NOMO-1 treated with dmso at 0.1 percent for 144 hours (cell line): Measurements from ENCODE around the gene TACC2.
"Not testable (repeated sequence)": the region's sequence is repeated elsewhere in the genome, so short reads cannot be mapped to it uniquely, and the experiment has no call there.

Experiments
- DNase-seq: peaks from one replicate; lab custom pipeline; 2025; ENCODE audit not compliant: unreplicated experiment; lab: John Stamatoyannopoulos, UW

TACC2 gene

GRCh38 chr10:122021828-122022227 lies 32.9 kb downstream of the TACC2 start:
- DNase-seq = no peak

- no peak for DNase-seq
Measured at GRCh38 chr10:122022276-122022675, 33.3 kb downstream of the TACC2 start.

- DNase-seq = not testable (repeated sequence)
Measured at GRCh38 chr10:122023257-122023656, 34.3 kb downstream of the TACC2 start.

GRCh38 chr10:122029499-122030199 lies 40.7 kb downstream of the TACC2 start:
- DNase-seq = no peak

DNA sequence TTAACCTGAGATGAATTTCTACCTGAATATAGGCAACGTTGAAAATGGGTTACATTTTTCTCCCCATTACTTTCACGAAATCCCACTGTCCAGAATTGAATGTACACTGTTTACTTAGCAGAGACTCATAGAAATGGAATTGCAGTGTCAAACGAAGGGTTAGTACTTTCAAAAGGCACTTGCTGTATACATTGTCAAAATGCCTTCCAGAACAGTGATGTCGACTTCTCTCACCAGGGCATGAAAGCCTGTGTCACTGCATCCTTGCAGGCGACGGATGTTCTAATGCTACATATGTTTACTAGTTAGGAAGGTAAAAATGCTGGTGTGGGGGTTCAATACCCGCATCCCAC lies 41.2 kb downstream of the TACC2 start:
- DNase-seq = no peak

- peak; percentile 65 for DNase-seq
Measured at GRCh38 chr10:122033224-122033926, 44.4 kb downstream of the TACC2 start.

GRCh38 chr10:122034149-122034756 lies 45.3 kb downstream of the TACC2 start:
- DNase-seq = no peak

DNA sequence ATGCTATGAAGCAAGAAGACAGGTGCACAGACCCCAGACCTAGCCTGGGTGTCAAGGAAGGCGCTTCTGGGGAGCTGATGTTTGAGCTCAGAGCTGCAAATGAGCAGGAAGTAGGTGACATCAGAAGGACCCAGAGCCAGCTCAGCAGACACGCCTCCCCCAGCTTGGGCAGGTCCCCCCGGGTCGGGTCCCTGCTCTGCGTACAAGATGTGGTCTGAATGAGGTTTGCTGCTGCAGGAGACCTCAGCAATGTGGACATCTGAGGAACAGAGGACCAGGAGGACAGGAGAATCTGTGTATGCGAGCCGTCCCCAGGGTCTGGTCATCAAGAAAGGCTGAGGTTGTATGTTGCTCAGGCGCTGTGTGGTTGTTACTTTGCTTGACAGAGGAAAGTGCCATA lies 51.8 kb downstream of the TACC2 start:
- no peak for DNase-seq

DNA sequence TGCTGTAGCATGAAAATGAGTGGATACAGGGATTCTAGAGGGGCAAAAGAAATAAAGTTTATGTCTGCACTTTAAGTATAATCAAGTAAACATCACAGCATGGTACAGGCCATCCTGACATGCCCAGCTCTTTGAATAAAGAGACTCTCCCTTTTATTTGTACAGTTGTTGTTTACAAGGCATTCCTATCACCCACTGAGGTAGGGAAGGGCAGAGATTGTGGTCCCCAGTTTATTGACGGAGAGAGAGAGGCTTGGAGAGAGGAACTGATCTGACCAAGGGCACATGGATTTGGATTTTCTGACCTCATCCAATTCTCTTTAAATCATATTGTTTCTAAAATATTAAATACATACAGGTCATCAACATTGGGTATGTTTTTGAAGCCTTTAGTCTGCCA lies 53.9 kb downstream of the TACC2 start:
- no peak for DNase-seq

DNA sequence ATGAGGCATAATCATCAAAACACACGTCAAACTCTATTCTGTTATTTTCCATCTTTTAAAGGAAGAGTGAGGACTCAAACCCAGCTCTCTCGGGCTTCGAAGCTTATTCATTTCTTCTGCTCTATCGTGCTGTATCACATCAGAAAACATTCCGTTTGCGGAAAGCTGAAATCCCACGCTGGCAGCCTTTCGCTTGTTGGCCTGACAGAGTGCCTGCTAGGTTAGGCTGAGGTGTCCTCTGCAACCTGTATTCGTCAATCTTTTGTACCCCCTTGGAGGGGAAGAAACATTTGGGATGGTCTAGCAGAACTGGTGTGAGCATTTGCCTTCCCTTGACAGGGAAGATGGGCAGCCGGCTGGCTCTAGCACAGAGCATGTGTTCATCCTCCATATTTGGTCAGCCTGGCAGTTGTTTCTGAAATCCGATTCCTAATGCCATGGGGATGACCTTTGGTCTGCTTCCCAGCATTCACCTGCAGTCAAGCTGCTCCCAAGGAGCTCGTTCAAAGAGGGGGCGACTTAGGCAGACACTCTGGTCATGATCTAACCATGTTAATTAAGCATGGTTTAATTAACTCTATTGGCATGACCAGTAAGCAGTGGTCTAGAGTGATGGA lies 55.2 kb downstream of the TACC2 start:
- no peak for DNase-seq

DNA sequence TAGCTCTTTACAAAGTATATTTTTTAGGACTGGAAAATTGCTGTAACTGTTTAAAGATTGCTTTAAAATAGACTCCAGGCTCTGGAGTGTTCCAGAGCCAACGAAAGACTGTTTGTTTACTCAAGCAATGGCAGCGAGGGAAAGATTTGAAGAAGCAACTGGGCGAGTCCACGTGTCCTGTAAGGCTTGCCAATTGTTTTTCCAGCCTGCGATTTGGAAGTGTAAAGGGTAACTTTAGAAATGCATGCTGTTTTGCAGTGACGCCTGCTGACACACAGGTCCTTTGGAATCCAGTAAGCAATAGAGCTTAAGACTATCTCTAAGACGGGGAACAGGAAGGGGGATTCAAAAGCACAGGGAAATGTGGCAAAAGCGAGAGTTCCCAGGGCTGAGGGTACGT lies 55.8 kb downstream of the TACC2 start:
- DNase-seq = no peak

DNA sequence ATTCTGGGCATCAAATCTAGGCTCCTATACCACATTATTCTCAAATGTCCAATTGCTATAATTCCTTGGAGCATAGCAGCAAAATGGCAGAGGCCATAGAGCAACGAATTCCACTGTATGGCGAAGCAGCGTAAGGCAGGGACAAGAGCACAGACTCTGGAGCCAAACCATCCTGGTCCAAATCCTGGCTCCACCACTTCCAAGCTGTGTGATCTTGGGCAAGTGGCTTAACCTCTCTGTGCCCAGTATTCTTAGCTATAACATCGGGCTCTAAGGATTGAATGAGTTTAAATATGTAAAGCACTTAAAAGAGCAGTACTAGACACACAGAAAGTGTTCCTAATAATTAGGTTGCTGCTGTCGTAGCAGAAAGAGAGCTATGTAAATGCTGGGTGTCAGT lies 56.2 kb downstream of the TACC2 start:
- no peak for DNase-seq

- DNase-seq = no peak
Measured at GRCh38 chr10:122047560-122047959, 58.6 kb downstream of the TACC2 start.

DNA sequence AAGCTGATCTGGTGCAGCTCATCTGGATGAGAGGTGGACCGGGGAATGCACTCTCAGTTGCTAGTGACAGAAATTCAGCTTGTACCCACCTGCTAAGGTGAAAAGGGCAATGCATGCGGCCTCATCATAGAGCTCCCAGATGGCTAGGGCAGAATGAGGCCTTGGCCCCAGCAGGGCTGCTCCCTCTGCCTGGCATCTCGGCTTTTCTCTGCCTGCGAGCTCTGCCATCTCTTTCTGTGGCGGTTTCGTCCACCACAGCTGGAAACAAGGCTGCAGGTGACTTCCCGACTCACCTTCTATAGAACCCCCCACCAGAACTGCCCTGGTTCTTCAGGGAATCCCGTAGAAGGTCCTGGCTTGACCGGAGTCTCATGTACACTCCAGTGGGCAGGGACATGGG lies 60.1 kb downstream of the TACC2 start:
- no peak for DNase-seq

DNA sequence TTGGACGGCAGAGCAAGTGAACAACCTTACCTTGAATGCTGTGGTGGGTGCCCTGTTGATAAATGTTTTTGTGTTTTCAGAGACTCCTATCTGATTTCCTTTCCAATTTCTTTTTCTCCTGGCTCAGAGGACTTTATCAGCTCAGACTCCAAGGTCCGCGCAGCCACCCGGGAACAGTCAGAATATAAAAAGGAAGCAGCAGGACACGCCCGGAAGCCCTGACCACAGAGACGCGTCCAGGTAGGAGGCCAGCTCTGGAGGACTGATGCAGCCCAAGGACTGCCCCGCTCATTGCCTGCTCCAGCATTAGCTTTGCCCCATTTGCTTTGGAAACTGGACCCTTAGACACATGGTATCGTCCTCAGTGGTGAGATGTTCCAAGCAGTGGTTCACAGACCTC lies 61.3 kb downstream of the TACC2 start:
- no peak for DNase-seq

GRCh38 chr10:122050811-122051210 lies 61.8 kb downstream of the TACC2 start:
- DNase-seq = no peak

DNA sequence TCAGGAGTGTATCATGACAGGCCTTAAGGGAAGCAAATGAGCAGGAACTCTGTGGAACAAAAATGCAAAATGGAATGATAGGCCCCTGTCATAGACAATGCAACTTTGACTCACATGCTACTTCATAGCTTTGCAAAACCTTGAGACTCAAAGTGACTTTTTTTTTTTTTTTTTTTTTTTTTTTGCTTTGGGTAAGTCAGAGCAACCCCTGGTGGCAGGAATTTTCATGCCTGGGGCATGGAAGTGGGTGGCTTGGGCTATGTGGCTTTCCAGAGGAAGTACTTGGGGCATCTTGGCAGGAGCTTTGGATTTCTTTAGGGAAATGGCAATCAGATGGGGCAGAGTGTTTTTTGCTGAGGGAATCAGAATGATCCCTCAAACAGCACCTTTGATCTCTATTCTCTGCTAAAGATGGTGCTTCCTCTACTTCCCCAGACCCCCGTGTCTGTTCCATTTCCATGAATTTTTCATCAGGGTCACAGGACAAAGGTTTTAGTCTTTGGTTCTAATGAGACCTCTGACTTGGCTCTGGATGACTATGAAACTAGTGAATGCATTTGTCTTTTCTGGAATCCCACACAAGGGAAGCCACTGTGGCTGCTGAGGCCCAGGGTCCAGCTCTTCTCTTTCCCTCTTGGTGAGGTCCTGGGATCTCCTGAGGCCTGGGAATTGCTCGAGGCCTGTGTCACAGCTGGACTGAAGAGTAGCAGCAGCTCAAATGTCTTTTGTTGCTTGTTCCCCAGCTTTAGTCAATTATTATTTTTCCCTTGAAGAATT lies 62.8 kb downstream of the TACC2 start:
- no peak for DNase-seq

GRCh38 chr10:122052701-122053100 lies 63.7 kb downstream of the TACC2 start:
- no peak for DNase-seq

DNA sequence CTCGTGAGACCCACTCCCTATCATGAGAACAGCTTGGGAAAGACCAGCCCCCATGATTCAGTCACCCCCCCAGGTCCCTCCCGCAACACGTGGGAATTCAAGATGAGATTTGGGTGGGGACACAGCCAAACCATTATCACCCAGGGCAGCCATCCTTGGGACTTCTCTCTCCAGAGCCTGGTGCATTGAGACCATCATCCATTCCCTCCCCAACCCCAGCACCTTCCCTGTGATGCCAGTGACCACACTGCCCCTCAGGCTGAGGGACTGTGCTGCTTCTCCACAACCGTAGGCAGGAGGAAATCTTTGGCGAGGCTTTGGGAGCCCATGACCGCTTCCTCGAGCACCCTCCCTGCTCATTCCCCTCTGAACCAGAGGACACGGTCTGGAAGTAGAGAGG lies 64.4 kb downstream of the TACC2 start:
- no peak for DNase-seq

GRCh38 chr10:122054048-122055025 lies 65.4 kb downstream of the TACC2 start:
- DNase-seq = no peak
